HepG2 (cell line): ENCODE results near the gene MEA1.

ENCODE experiments used
- BHLHE40 ChIP-seq: IDR thresholded peaks from 2 replicates; pipeline ENCODE4 v1.6.1; 2011; ENCODE audit warnings: low read length, improper control_type of control experiment
- ZBTB7B ChIP-seq: sonication (generic); formaldehyde crosslinking; IDR thresholded peaks from 2 replicates; pipeline ENCODE4 v1.4.0; 2020; ENCODE audit warnings: missing genetic modification reagents
- ZNF282 ChIP-seq: fragments of 450-650 bp; IDR thresholded peaks from 2 replicates; pipeline ENCODE4 v1.6.1; 2018; ENCODE audit not compliant: partially characterized antibody
- ZNF850 ChIP-seq: sonication (generic); formaldehyde crosslinking; conservative IDR thresholded peaks from 2 replicates; pipeline ENCODE4 v1.9.0; 2021; ENCODE audit warnings: mild to moderate bottlenecking, missing genetic modification reagents
- ZSCAN5A ChIP-seq: sonication (generic); formaldehyde crosslinking; IDR thresholded peaks from 2 replicates; pipeline ENCODE4 v1.8.0; 2022; ENCODE audit warnings: mild to moderate bottlenecking, missing genetic modification reagents, borderline replicate concordance

- no peak for TF ChIP-seq ZSCAN5A (CRISPR knock-in tag)
- TF ChIP-seq ZNF282: no peak
- no peak for TF ChIP-seq ZNF850 (CRISPR knock-in tag)
- no peak for TF ChIP-seq ZBTB7B (CRISPR knock-in tag)
- TF ChIP-seq BHLHE40: no peak
These were observed 3.2 kb upstream of the MEA1 start for GRCh38 chr6:43016943-43017334.
